HG03139 (cell line): Measurements from ENCODE around the gene PARD6A.

Experiments used
- ATAC-seq: cut with Tn5 transposase; IDR thresholded peaks from one replicate; pipeline ENCODE4 v1.9.1; 2021; ENCODE audit not compliant: unreplicated experiment

The PARD6A gene

GRCh38 chr16:67666559-67667452 lies 6.0 kb downstream of the PARD6A start, which contains the start of the genes C16orf86 and ENKD1:
C16orf86 (plus strand) TSS chr16:67666814; CDS start chr16:67666971, 157 bp downstream.
ENKD1 (minus strand) TSS chr16:67666750; CDS start chr16:67666442, 308 bp downstream.
- peak; percentile 48 for ATAC-seq

DNA sequence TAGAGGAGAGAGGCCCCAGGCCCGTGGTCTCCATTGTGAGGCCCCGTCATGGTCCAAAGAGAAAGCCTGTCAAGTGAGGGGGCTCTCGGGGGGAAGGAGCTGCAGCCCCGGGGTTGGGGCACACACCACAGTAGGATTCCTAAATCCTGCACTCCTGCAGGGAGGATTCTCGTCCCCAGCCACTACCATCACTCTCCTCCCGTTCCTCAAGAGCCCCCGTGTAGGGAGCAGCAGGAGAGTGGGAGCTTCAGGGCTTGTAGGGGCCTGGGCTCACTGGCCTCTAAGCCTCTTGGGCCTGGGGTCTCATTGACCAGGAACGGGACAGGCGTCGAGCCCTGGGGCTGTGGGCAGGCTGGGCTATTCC lies 6.7 kb downstream of the PARD6A start:
- no peak for ATAC-seq

- ATAC-seq: peak; percentile 67
Observed at GRCh38 chr16:67667817-67668494, 7.2 kb downstream of the PARD6A start.

DNA sequence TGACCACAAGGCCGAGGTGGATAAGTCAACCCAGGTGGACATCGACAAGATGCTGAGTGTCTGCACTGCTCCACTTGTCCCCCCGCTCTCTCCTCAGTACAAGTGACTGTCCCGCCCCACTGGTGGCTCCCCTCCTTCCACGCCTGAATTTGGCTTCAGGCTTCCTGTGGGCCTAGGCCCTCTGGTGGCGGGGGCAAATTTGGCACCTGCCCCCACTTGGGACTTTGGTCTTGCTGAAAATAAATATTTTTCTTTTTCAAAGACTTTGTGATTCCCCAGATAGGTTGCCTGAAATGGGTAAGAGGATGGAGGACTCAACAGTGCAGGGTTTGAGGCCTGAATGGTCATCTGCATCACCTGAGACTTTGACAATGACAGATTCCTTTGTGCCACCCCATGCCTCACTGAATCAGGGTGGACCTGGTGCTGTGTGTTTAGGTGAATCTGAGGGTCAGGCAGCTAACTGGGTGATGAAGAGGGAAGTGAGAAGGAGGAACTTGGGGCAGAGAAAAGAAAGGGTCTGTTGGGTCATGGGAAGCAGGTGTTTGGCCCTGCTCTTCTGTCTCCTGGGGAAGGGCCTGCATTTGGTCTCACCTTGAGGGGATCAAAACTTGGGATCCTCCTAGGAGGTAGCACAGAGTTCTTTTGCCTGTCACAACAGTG lies 7.9 kb downstream of the PARD6A start:
- no peak for ATAC-seq

GRCh38 chr16:67669499-67670101 lies 8.8 kb downstream of the PARD6A start:
- no peak for ATAC-seq

DNA sequence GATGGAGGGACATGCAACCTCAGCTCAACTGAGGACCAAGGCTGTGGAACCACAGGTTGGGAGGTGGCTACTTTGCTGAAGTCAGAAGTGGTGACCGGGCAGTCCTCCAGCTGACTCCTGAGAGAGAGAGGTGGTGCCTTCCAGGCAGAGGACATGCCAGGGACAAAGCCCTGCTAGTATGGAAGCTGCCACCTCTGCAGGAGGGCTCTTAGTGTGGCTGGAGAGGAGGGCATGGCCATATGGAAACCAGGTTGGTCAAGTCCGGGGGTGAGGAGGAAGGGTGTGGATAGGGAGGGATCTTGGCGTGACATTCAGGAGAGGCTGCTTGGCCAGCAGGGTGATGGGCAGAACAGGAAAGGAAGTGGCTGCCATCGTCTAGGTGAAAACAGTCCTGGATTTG lies 11.5 kb downstream of the PARD6A start:
- no peak for ATAC-seq

GRCh38 chr16:67672739-67673662 lies 12.2 kb downstream of the PARD6A start:
- no peak for ATAC-seq

DNA sequence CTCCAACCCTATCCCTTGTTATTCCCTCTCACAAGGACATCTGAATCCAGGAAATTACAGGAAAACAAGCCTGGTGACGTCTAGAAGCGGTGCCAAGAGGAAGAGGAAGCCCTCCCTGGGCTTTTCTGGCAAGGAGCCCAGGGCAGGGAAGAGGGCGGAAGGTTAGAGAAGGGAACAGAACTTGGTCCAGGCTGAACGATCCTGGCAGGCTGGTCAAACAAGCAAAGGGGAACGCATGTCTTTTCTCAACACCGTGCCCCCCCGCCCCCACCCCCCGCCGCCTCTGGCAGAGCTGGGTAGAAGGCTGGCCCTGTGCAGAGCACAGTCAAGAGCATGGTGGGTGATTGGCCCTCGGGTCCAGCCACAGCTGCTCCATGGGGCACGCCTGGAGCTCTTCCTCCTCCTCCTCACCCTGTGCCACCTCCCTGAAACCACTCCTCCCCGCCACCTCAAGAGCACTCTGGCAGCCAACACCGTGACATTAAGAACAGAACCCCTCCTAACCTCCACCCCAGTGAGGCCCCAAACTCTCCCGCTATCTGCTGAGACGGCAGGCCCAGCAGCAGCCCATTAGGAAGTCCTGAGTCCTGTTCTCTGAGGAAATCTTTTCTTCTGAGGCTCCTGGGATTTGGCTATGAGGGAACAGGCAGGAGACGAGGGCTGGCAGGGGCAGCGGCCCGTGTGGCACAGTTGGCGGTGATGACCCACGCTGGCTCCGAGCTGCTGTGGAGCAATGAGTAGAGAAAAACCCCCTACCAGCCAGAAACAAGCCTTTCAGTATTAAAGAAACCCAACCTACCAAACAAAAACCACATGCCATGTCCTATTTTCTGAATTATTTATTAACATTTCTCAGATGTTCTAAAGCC lies 13.2 kb downstream of the PARD6A start:
- no peak for ATAC-seq

- ATAC-seq: no peak
Observed at GRCh38 chr16:67674851-67675578, 14.3 kb downstream of the PARD6A start.

DNA sequence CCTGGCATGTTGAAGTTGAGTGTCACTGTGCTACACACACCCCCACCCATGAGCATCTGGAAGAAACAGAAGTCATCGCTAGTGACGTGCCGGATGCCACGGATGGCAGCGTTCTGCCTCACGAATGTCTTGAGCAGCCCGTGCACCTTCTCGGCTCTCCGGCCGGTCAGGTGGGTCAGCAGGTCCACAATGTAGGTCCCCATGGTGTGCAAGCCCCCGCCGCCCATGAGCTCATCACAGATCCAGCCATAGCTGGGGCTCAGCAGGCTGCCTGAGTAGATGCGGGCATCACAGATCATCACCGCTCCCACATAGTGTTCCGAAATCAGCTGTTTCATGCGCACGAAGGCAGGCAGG lies 14.8 kb downstream of the PARD6A start:
- no peak for ATAC-seq

- no peak for ATAC-seq
Observed at GRCh38 chr16:67675999-67676398, 15.2 kb downstream of the PARD6A start.

- no peak for ATAC-seq
Observed at GRCh38 chr16:67676516-67676915, 15.8 kb downstream of the PARD6A start.

DNA sequence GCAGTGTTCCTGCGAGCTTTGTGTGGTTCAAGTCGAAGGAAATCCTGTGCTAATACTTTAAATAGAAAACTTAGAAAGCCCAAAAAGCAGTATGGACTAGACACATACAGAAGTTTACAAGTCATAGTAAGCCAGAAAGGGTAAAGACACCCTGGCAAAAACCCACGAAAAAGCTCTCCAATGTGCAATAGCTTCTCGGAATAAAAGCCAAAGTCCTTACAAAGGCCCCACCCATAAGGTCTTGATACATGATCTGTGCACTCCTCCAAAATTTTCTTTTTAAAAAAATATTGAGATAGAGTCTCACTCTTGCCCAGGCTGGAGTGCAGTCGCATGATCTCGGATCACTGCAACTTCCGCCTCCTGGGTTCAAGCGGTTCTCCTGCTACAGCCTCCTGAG lies 16.2 kb downstream of the PARD6A start:
- ATAC-seq: no peak

- ATAC-seq: no peak
Observed at GRCh38 chr16:67677712-67678111, 17.0 kb downstream of the PARD6A start.

DNA sequence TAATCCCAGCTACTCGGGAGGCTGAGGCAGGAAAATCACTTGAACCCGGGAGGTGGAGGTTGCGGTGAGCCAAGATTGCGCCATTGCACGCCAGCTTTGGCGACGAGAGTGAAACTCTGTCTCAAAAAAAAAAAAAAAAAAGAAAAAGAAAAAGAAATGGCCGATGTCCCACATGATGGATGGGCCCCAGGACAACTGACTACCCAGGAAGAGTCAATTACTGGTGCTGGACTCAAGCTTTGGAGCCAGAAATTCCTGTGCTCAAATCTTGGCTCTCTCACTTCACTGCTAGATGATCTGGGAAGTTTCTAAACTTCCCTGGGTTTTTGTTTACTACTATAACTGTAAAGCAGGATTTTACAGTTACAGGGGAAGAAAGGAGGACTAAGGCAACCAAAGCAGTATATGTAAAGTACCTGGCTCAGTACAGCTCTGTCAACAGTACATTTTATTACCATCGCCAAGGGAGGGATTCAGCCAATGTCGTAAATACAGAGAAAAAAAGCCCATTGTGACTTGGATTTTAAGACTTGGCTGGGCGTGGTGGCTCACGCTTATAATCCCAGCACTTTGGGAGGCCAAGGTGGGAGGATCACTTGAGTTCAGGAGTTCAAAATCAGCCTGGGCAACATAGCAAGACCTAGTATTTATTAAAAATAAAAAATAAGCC lies 17.7 kb downstream of the PARD6A start:
- no peak for ATAC-seq

- ATAC-seq: no peak
Observed at GRCh38 chr16:67679935-67680897, 19.5 kb downstream of the PARD6A start.

DNA sequence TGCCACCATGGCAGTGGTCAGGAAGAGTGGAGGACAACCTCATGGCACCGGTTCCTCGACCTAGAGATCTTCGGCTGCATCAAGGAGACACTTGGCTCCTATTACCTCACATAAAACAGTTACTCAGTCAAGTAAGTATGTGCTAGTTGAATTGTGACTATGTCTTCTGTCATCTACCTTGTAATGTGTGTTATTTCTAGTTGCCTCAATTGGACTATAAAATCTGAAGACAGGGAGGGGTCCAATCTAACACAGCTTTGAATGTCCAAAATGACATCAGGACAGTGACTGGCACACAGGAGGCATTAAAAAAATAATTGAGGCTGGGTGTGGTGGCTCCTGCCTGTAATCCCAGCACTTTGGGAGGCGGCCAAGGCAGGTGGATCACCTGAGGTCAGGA lies 23.0 kb downstream of the PARD6A start:
- no peak for ATAC-seq
